Measurements from ENCODE around the gene MTFR1L. TPM values are rescaled to one million over a fixed set of nuclear protein-coding genes. Genes with fewer than 3 reads are reported as not detected.
A peak's percentile ranks its signal among the peaks of the same experiment; 100 is the strongest.

Gene MTFR1L
- total and polyA plus RNA-seq, 9 of the 15 experiments (the other 6 are each of a cell fraction or from before 2014, with no cell fraction given) = 41.4 to 98.5 (median 53.7) TPM

DNA sequence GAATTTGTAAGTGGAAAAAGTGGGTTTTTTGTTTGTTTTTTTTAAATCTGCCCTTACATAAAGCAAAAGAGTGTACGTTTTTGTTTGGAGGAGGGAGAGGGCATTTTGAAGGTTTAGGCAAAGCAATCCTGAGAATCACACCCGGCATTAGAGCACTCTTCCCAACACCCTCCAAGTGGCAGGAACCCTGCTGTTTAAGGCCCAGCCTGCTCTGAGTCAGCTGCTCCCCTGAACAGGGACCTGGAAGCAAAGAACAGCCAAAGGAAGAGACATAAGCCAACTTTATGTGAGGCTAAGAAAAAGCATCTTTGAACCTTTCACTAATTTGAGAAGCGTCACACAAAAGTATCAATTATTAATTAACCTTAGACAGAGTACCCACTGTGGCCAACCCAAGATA is 16.9 kb downstream of the MTFR1L start (continued):
- no peak for TF ChIP-seq RBM14 (IDR thresholded peaks at IDR 0.05; ENCODE audit: borderline replicate concordance, insufficient read depth, low read depth, low read length)
- TF ChIP-seq YBX1 (IDR thresholded peaks at IDR 0.05) = no peak
- no peak for TF ChIP-seq TBP (optimal IDR thresholded peaks at IDR 0.05; ENCODE audit: low read depth, low read length)
- TF ChIP-seq TGIF2 (CRISPR knock-in tag; IDR thresholded peaks at IDR 0.05) = no peak
- TF ChIP-seq ZSCAN32 (CRISPR knock-in tag; IDR thresholded peaks at IDR 0.05) = no peak
- no peak for TF ChIP-seq STAT6 (CRISPR knock-in tag; IDR thresholded peaks at IDR 0.05)

GRCh38 chr1:25837262-25837875 is 17.6 kb downstream of the MTFR1L start:
- Histone ChIP-seq H4K20me1 (replicated peaks; ENCODE audit: control insufficient read depth, insufficient read depth, low read length) (peaks cover 10% of the 10 kb centered on the region; the same call in 1 of the 2 replicates), H2AFZ (ENCODE audit: low read depth, low read length) (no peak overlapping the region), H3K27ac (ENCODE audit: extremely low read depth, low read depth, low read length) (no peak overlapping the region), H3K27me3 (ENCODE audit: control insufficient read depth in 2 of 2, insufficient read depth in 2 of 2, low read length in 2 of 2) (no peaks in the 10 kb centered on the region), H3K9me1 (ENCODE audit: control insufficient read depth, insufficient read depth, low read length) (no peaks in the 10 kb centered on the region), H3K4me2 (ENCODE audit: insufficient read depth, low read length) (no peak overlapping the region), H3K9ac (ENCODE audit: insufficient read depth in 1 of 2, low read depth in 2 of 2, low read length in 2 of 2) (no peak overlapping the region), H3K4me3 (no peak overlapping the region), H3K36me3 (ENCODE audit: control insufficient read depth, insufficient read depth, low read length) (peaks cover 65% of the 10 kb centered on the region), H3K79me2 (ENCODE audit: control insufficient read depth, insufficient read depth, low read length) (peaks cover 82% of the 10 kb centered on the region), H3K4me1 (replicated peaks in 1 of 2; ENCODE audit: control insufficient read depth in 2 of 2, insufficient read depth in 2 of 2, low read length in 2 of 2) (peaks cover 9 to 10% of the 10 kb centered on the region in 2 experiments; a peak in 4 of 5 replicates), H3K9me3 (replicated peaks; ENCODE audit: control insufficient read depth, insufficient read depth, low read depth, low read length) (no peaks in the 10 kb centered on the region)
- BruUV-seq (replicated peaks) = no TSS peak
- ChIA-PET POLR2A (interaction anchor here (0.7 to 1.2 kb wide), 3 partner anchors 9 to 310 kb away, joined by 3 to 6 read pairs (median 6); no protein-coding TSS in a partner anchor), CTCF (ENCODE audit: low intra/inter-chr PET ratio) (interaction anchor here (0.9 to 1.6 kb wide), 5 partner anchors 52 to 192 kb away, joined by 3 to 7 read pairs (median 6); no protein-coding TSS in a partner anchor)
- WGBS (ENCODE audit: insufficient coverage, low coverage, missing lambda C conversion rate) = 89% methylated on average over 1 of the region's 1 CpG
- ATAC-seq (peak; percentile 67), DNase-seq (ENCODE audit: extremely low read depth in 1 of 4, low spot score in 3 of 4) (no peak), FAIRE-seq (peak; percentile 23)
- in situ Hi-C loops (cut with MboI) = no loop called here
- intact Hi-C loops (cut with micrococcal nuclease) = loop anchor here (2.0 kb wide), 1 partner anchor 57 kb away; no protein-coding TSS in a partner anchor
- TF ChIP-seq RAD21 (CRISPR knock-in tag; conservative IDR thresholded peaks at IDR 0.05 in 1 of 2, IDR thresholded peaks at IDR 0.05 in 1 of 2) (peak; percentile 31 to 66; a peak in 3 of 4 replicates), ELF1 (tag; IDR thresholded peaks at IDR 0.05) (no peak), PREB (CRISPR knock-in tag; IDR thresholded peaks at IDR 0.05) (no peak), CTCF (IDR thresholded peaks at IDR 0.05 in 2 of 3, conservative IDR thresholded peaks at IDR 0.05 in 1 of 3; ENCODE audit: insufficient read depth in 2 of 3, low read depth in 1 of 3, low read length in 3 of 3) (peak; percentile 31 to 62 (median 51); a peak in 4 of 6 replicates)
- TF ChIP-seq, protein P1, sequence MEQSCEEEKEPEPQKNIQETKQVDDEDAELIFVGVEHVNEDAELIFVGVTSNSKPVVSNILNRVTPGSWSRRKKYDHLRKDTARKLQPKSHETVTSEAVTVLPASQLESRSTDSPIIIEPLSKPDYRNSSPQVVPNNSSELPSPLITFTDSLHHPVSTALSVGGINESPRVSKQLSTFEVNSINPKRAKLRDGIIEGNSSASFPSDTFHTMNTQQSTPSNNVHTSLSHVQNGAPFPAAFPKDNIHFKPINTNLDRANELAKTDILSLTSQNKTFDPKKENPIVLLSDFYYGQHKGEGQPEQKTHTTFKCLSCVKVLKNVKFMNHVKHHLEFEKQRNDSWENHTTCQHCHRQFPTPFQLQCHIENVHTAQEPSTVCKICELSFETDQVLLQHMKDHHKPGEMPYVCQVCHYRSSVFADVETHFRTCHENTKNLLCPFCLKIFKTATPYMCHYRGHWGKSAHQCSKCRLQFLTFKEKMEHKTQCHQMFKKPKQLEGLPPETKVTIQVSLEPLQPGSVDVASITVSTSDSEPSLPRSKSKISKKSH (CRISPR knock-in tag; IDR thresholded peaks at IDR 0.05) = no peak
